H1 (cell line): ENCODE data around the gene PTPMT1. TPM values are rescaled to one million over a fixed set of nuclear protein-coding genes. Genes with fewer than 3 reads are reported as not detected.

ENCODE experiments used
- ATF2 ChIP-seq: IDR thresholded peaks from 2 replicates; pipeline ENCODE4 v1.6.1; 2012; ENCODE audit warnings: low read length, inconsistent platforms
- EZH2 ChIP-seq: fragments of 200-600 bp; sonication (generic); IDR thresholded peaks from 2 replicates; pipeline ENCODE4 v1.7.1; 2012; ENCODE audit warnings: low read depth, mild to moderate bottlenecking, moderate library complexity, low read length, inconsistent platforms; ENCODE audit not compliant: severe bottlenecking
- JUND ChIP-seq: IDR thresholded peaks from 2 replicates; pipeline ENCODE4 v1.6.1; 2011; ENCODE audit warnings: mild to moderate bottlenecking, improper control_type of control experiment, low read length
- KDM1A ChIP-seq: fragments of 200-600, 300-600 bp; sonication (generic); IDR thresholded peaks from 2 replicates; pipeline ENCODE4 v1.7.1; 2016; ENCODE audit warnings: mild to moderate bottlenecking, low read length, borderline replicate concordance
- MAFK ChIP-seq: IDR thresholded peaks from 2 replicates; pipeline ENCODE4 v1.6.1; 2012; ENCODE audit warnings: low read depth, mild to moderate bottlenecking, improper control_type of control experiment, low read length
- NRF1 ChIP-seq: IDR thresholded peaks from 2 replicates; pipeline ENCODE4 v1.6.1; 2011; ENCODE audit warnings: mild to moderate bottlenecking, low read depth, low read length, improper control_type of control experiment
- polyA plus RNA-seq, 7 experiments: library from polyadenylated mRNA; depleted of rRNA in 3 of 7; stranded (reverse) in 5 of 7; unstranded in 2 of 7; fragments of >200 nt in 5 of 7; fragments of 200-250 nt in 2 of 7; gene quantifications; 1 replicate in 5 of 7; 2 replicates in 1 of 7; 4 replicates in 1 of 7; pipeline versions ENCODE4 v1.2.1 to v1.2.3, GENCODE V29; 2011 to 2013; ENCODE audit warnings: missing spikeins in 2 of 7, mixed read lengths in 2 of 7
- total RNA-seq: library from RNA; stranded (reverse); fragmentation: NEBNext Ultra II Directional; extraction: Animal tissue kit (Norgen Biotek cat#: 25700); gene quantifications from 2 replicates; pipeline ENCODE4 v1.2.1, GENCODE V29; 2021

Gene PTPMT1
- total and polyA plus RNA-seq, 2 of the 8 experiments (the other 6 are each of a cell fraction or from before 2014, with no cell fraction given): 44.8 to 105 TPM

GRCh38 chr11:47607380-47607779 is 42.0 kb downstream of the PTPMT1 start (continued):
- TF ChIP-seq JUND (no peak), KDM1A (no peak), MAFK (no peak), ATF2 (no peak), EZH2 (no peak), NRF1 (no peak)
